MM.1S (cell line): ENCODE results near the gene STAT3.

Source experiments
- DNase-seq: peaks from one replicate; pipeline ENCODE4 v3.0.0-alpha.2; 2015
- H2AFZ ChIP-seq: fragments of 300-600 bp; sonication (generic); 2 replicates; pipeline ENCODE4 v1.6.0; 2016; ENCODE audit warnings: antibody characterized with exemption, low read length
- H3F3A ChIP-seq: fragments of 300-600 bp; sonication (generic); 2 replicates; pipeline ENCODE4 v1.6.1; 2016; ENCODE audit warnings: mild to moderate bottlenecking, antibody characterized with exemption, low read length, moderate library complexity, mixed read lengths; ENCODE audit not compliant: insufficient read depth
- H3K27ac ChIP-seq: fragments of 300-600 bp; sonication (generic); 2 replicates; pipeline ENCODE4 v1.5.1; 2016; ENCODE audit warnings: mild to moderate bottlenecking, low read length
- H3K27me3 ChIP-seq: fragments of 300-600 bp; sonication (generic); replicated peaks from 2 replicates; pipeline ENCODE4 v1.6.0; 2016; ENCODE audit warnings: low read length; ENCODE audit not compliant: insufficient read depth
- H3K36me3 ChIP-seq: fragments of 300-600 bp; sonication (generic); replicated peaks from 2 replicates; pipeline ENCODE4 v1.6.1; 2016; ENCODE audit warnings: mild to moderate bottlenecking, low read length, mixed read lengths; ENCODE audit not compliant: insufficient read depth
- H3K4me1 ChIP-seq: fragments of 300-600 bp; sonication (generic); 2 replicates; pipeline ENCODE4 v1.6.1; 2016; ENCODE audit warnings: low read length, mixed read lengths
- H3K4me2 ChIP-seq: fragments of 300-600 bp; sonication (generic); 2 replicates; pipeline ENCODE4 v1.6.0; 2016; ENCODE audit warnings: low read depth, low read length
- H3K4me3 ChIP-seq: fragments of 300-600 bp; sonication (generic); 2 replicates; pipeline ENCODE4 v1.5.1; 2016; ENCODE audit warnings: low read length, mixed read lengths
- H3K79me2 ChIP-seq: fragments of 300-600 bp; sonication (generic); 2 replicates; pipeline ENCODE4 v1.6.1; 2016; ENCODE audit warnings: mixed run types, low read length, mixed read lengths
- H3K9ac ChIP-seq: fragments of 300-600 bp; sonication (generic); 2 replicates; pipeline ENCODE4 v1.6.1; 2016; ENCODE audit warnings: low read length, mixed read lengths
- H3K9me2 ChIP-seq: fragments of 300-600 bp; sonication (generic); replicated peaks from 2 replicates; pipeline ENCODE4 v1.6.1; 2016; ENCODE audit warnings: mild to moderate bottlenecking, low read length, mixed read lengths; ENCODE audit not compliant: insufficient read depth
- H3K9me3 ChIP-seq: fragments of 300-600 bp; sonication (generic); replicated peaks from 2 replicates; pipeline ENCODE4 v1.6.1; 2016; ENCODE audit warnings: mild to moderate bottlenecking, low read length, mixed read lengths; ENCODE audit not compliant: insufficient read depth
- H4K20me1 ChIP-seq: fragments of 300-600 bp; sonication (generic); 2 replicates; pipeline ENCODE4 v1.6.1; 2016; ENCODE audit warnings: mild to moderate bottlenecking, low read length, moderate library complexity, mixed read lengths; ENCODE audit not compliant: insufficient read depth
- CTCF ChIP-seq: fragments of 300-600 bp; sonication (generic); IDR thresholded peaks from 2 replicates; pipeline ENCODE4 v1.5.1; 2016; ENCODE audit warnings: antibody characterized with exemption, low read length, mixed read lengths
- EZH2 ChIP-seq: fragments of 300-600 bp; sonication (generic); optimal IDR thresholded peaks from 2 replicates; pipeline ENCODE3; 2017; ENCODE audit warnings: low read depth, mild to moderate bottlenecking, antibody characterized with exemption, low read length, mixed read lengths
- EZH2phosphoT487 ChIP-seq: fragments of 300-600 bp; sonication (generic); IDR thresholded peaks from 2 replicates; pipeline ENCODE4 v1.6.1; 2018; ENCODE audit warnings: antibody characterized with exemption, low read length

STAT3 gene

GRCh38 chr17:42287305-42287976 is 100.8 kb downstream of the STAT3 start:
- Histone ChIP-seq H2AFZ (peak overlapping the region; percentile 63), H3K9me2 (no peaks in the 10 kb centered on the region), H3K4me3 (peak overlapping the region; percentile 56), H3K4me1 (no peaks in the 10 kb centered on the region), H3K27ac (no peak overlapping the region), H4K20me1 (no peaks in the 10 kb centered on the region), H3K4me2 (peak overlapping the region; percentile 86; the same call in 1 of the 2 replicates), H3K36me3 (no peaks in the 10 kb centered on the region), H3K9ac (no peak overlapping the region; the same call in 1 of the 2 replicates), H3K27me3 (peaks cover 15% of the 10 kb centered on the region), H3K79me2 (no peaks in the 10 kb centered on the region), H3K9me3 (no peaks in the 10 kb centered on the region), H3F3A (no peaks in the 10 kb centered on the region)
- no peak for DNase-seq
- TF ChIP-seq EZH2 (no peak), EZH2phosphoT487 (no peak), CTCF (no peak)

GRCh38 chr17:42286411-42287221 is 101.6 kb downstream of the STAT3 start:
- DNase-seq: no peak
- H3K27ac ChIP-seq: no peak overlapping the region
- H3K9me2 ChIP-seq: no peaks in the 10 kb centered on the region
- no peak for TF ChIP-seq EZH2phosphoT487
- H3K27me3 ChIP-seq: peaks cover 15% of the 10 kb centered on the region
- no peaks in the 10 kb centered on the region for H3K4me1 ChIP-seq
- H3K36me3 ChIP-seq: no peaks in the 10 kb centered on the region
- H3K9ac ChIP-seq: no peak overlapping the region
- no peaks in the 10 kb centered on the region for H3K9me3 ChIP-seq
- no peak overlapping the region for H2AFZ ChIP-seq
- H3K4me3 ChIP-seq: no peak overlapping the region
- no peaks in the 10 kb centered on the region for H4K20me1 ChIP-seq
- H3K4me2 ChIP-seq: no peak overlapping the region
- no peaks in the 10 kb centered on the region for H3F3A ChIP-seq
- H3K79me2 ChIP-seq: no peaks in the 10 kb centered on the region

GRCh38 chr17:42285346-42286050 is 102.7 kb downstream of the STAT3 start:
- Histone ChIP-seq H3K36me3 (no peaks in the 10 kb centered on the region), H4K20me1 (no peaks in the 10 kb centered on the region), H3K27ac (no peak overlapping the region), H3K27me3 (peaks cover 15% of the 10 kb centered on the region), H3K4me1 (no peaks in the 10 kb centered on the region), H2AFZ (no peak overlapping the region), H3K9ac (no peak overlapping the region), H3K4me2 (no peak overlapping the region), H3K4me3 (no peak overlapping the region), H3K79me2 (no peaks in the 10 kb centered on the region), H3K9me3 (no peaks in the 10 kb centered on the region), H3F3A (no peaks in the 10 kb centered on the region), H3K9me2 (no peaks in the 10 kb centered on the region)
- no peak for TF ChIP-seq EZH2
- no peak for TF ChIP-seq EZH2phosphoT487
- TF ChIP-seq CTCF: no peak
- no peak for DNase-seq
